ENCODE measurements around the gene LURAP1L. TPM values are rescaled to one million over a fixed set of nuclear protein-coding genes. Genes with fewer than 3 reads are reported as not detected.

The LURAP1L gene
- total RNA-seq, 1 experiment from 2014 or later = 0.90 TPM

DNA sequence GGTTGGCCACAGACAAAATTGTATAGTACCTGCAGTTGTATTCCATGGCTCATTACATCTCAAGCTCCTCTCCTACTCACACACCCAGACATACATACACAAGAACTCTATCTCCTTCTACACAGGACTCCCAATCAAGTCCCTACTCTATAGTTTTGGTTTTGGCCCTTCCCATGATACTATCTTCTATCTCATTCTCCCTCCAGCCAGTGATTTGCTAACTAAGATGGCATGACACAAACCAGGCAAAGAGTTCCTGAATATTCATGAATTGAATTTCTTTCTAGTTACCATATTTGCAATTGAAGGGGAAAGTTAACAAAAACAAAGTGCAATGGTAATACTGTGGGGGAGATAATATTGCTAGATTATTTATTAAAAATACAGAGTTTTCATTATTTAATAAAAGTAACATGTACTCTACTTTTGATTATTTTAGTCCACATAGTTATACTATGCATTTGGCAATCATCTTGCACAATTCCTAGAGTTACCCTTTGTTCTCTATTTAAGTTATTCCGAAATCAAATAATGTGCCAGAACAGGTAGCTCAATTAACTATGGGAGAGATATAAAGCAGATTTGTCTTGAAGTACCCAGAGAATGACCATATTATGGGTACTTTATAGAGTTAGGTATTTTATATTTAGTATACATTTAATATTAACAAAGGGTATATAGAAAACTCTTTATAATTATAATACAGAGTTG, 9.6 kb upstream of the LURAP1L start:
- H3K36me3 ChIP-seq (replicated peaks; ENCODE audit: control insufficient read depth, insufficient read depth, low read length) = no peaks in the 10 kb centered on the region
- no peak for DNase-seq
- H3K27me3 ChIP-seq (ENCODE audit: control insufficient read depth, insufficient read depth, low read length) = no peaks in the 10 kb centered on the region
- no peak overlapping the region for H3K4me3 ChIP-seq (ENCODE audit: insufficient read depth, low read depth, low read length)

DNA sequence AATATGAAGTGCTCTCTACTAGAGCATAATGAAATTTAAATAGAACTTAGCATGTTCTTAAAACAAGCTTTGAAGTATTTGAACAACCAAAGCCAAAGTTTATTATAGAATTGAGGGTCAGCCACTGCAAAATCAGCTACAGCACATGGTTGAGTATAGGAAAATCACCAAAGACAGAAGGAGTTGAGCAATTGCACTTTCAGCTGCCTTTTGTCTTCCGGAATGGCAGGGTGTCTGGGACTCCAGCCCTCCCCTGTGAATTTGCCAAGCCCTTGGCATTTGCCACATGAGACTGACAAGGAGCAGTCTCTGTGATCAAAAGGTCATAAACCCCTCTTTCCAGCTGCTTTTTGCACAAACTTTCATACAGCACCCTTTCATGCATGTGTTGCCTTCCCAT, 8.5 kb upstream of the LURAP1L start:
- no peaks in the 10 kb centered on the region for H3K36me3 ChIP-seq (replicated peaks; ENCODE audit: control insufficient read depth, insufficient read depth, low read length)
- H3K4me3 ChIP-seq (ENCODE audit: insufficient read depth, low read depth, low read length) = no peak overlapping the region
- no peaks in the 10 kb centered on the region for H3K27me3 ChIP-seq (ENCODE audit: control insufficient read depth, insufficient read depth, low read length)
- no peak for DNase-seq

DNA sequence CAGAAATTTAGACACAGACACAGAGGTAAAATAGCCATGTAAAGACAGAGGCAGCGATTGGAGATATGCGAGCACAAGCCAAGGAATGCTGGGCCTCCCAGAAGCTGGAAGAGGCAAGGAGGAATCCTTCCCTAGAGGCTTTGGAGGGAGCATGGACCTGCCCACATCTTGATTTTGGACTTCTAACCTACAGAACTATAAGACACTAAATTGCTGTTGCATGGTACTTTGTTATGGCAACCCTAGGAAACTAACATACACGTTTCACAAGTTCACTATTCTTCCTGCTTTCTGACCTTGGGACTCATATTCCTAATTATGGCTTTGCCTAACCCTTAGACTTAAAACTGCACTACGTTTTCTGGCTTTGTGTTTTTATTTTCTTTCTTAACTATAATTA, 4.6 kb upstream of the LURAP1L start:
- H3K27me3 ChIP-seq (ENCODE audit: control insufficient read depth, insufficient read depth, low read length) = peaks cover 4% of the 10 kb centered on the region
- H3K4me3 ChIP-seq (ENCODE audit: insufficient read depth, low read depth, low read length) = no peak overlapping the region
- DNase-seq = no peak
- H3K36me3 ChIP-seq (replicated peaks; ENCODE audit: control insufficient read depth, insufficient read depth, low read length) = no peaks in the 10 kb centered on the region

DNA sequence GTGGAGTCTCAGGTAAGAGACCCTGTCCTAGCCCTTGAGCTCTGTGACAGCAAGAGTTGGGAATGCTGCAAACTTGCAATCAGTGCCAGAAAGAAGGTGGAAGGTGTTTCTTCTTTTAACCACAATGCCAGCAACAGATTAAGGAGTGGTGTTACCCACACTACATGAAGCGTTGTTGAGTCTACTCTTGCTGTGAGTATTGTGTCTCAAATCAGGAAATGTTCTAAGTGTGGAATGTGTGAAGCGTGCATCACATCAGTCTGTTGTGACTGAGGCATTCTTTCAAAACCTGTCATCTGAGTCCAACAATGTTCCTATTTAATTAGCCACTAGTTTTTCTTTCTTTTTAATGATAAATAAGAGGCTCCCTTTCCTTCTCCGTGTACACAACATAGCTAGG, 2.9 kb upstream of the LURAP1L start:
- DNase-seq = no peak
- no peaks in the 10 kb centered on the region for H3K36me3 ChIP-seq (replicated peaks; ENCODE audit: control insufficient read depth, insufficient read depth, low read length)
- no peak overlapping the region for H3K4me3 ChIP-seq (ENCODE audit: insufficient read depth, low read depth, low read length)
- peaks cover 18% of the 10 kb centered on the region for H3K27me3 ChIP-seq (ENCODE audit: control insufficient read depth, insufficient read depth, low read length)

DNA sequence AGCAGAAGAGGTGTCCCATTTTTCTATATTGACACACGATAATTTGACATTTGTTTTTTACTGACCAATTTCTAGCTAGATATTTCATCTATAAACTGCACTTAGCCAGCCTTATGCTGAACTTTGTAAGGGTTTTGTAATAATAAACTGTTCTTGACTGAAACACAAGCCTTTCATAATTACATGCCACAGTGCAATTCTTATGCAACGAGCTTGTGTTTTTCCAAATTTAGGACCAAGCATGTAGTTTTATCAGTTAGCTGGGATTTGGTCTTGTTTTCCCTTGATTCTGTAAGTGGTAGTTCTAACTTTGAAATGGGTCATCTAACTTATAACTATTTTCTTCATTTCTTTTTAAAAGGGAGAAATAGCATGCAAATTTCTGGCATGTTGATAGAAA, 1.3 kb upstream of the LURAP1L start:
- Histone ChIP-seq H3K27me3 (ENCODE audit: control insufficient read depth, insufficient read depth, low read length) (peaks cover 18% of the 10 kb centered on the region), H3K4me3 (ENCODE audit: insufficient read depth, low read depth, low read length) (no peak overlapping the region), H3K36me3 (replicated peaks; ENCODE audit: control insufficient read depth, insufficient read depth, low read length) (no peaks in the 10 kb centered on the region)
- DNase-seq = no peak

DNA sequence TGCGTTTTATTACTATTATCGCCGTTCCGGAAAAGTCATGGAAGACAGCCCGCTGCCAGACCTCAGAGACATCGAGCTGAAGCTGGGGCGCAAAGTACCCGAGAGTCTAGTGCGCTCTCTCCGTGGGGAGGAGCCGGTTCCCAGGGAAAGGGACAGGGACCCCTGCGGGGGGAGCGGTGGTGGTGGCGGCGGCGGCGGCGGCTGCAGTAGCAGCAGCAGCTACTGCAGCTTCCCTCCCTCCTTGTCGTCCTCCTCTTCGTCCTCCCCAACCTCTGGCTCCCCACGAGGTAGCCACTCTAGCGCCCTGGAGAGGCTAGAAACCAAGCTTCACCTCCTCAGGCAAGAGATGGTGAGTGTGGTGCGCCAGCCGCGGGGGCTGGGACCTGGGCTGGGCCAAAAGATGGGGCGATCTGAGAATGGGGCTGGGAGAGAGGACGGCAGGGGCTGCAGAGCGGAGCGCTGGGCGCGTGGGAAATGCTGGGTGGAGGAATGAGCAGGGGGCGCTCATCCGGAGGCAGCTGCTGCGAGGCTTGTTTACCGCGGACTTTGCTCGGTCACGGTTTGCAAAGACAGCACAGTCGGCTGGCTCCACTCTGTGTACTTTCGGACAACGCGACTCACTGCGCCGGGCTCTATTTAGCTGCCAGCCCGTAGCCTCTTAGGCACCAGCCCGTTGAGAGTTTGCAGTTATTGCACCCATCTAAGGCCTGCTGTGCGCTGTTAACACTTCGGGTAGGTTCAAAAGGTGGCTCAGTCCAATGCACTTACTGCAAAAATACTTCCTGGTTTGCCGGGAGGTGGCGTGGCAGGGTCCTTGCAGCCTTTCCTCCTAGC, 1.1 kb downstream of the LURAP1L start:
- DNase-seq = peak; percentile 75
- H3K4me3 ChIP-seq (ENCODE audit: insufficient read depth, low read depth, low read length) = peak overlapping the region; percentile 80
- H3K27me3 ChIP-seq (ENCODE audit: control insufficient read depth, insufficient read depth, low read length) = peaks cover 18% of the 10 kb centered on the region
- H3K36me3 ChIP-seq (replicated peaks; ENCODE audit: control insufficient read depth, insufficient read depth, low read length) = no peaks in the 10 kb centered on the region

DNA sequence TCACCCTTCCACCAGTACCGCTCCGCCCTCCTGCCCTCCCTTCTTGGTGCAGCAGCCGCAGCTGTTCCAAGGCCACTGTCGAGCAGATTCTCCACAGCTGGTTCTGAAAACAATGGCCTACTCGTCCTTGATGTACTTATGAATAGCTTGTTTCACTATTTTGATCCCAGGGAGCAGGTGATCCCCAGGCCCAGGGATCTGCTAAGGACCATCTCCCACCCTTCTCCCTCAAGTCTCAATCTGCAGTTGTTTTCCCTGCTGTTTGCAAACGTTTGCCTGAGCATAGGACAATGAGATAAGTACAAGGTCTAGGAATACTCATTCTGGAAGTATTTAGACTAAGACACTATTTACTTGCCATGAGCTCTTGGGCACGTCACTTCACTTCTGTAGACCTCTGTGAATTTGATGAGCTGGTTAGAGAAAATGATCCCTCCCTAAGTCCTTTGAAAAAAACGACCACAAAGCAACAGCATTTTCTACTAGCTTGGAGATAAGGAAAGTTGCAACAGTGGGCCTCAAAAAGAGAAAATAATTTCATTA, 1.8 kb downstream of the LURAP1L start:
- Histone ChIP-seq H3K4me3 (ENCODE audit: insufficient read depth, low read depth, low read length) (peak overlapping the region; percentile 80), H3K27me3 (ENCODE audit: control insufficient read depth, insufficient read depth, low read length) (peaks cover 18% of the 10 kb centered on the region), H3K36me3 (replicated peaks; ENCODE audit: control insufficient read depth, insufficient read depth, low read length) (no peaks in the 10 kb centered on the region)
- DNase-seq = no peak

DNA sequence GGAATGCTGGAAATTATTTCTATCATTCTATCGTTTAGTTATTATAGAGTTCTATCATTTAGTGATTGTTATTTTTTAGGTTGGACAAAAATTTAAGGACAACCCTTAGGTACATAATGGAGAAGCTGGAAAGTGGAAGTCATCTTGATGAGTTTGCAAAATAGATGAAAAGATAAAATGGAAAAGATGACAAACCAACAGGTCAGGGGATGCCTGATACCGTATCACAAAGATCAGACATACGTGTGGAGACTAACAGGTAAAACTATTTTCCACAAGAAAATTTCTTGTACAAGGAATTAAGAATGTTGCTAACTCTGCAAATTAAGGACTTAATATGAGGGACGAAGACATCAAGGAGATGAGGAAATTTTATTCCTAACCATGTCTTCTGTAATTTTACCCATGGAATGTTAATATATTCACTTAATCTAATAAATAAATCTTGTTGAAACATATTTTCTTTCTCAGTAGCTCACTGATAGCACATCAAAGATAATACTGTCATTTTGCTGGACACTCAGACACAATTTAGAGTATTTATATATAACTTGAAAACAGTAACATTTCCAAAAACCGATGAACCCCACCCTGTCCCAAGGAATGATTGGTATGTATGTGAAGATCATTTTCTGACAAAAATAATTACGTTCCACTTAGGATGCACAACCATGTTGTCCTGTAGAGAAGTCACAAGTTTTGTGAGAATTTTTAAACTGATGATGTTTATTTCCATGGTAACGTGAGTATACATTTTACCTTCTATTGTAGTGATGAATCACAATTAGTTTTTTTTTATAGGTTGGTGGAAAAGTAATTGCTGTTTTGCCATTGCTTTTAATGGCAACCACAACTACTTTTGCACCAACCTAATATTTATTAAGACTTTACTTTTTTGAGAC, 2.6 kb downstream of the LURAP1L start:
- no peak for DNase-seq
- Histone ChIP-seq H3K4me3 (ENCODE audit: insufficient read depth, low read depth, low read length) (no peak overlapping the region), H3K36me3 (replicated peaks; ENCODE audit: control insufficient read depth, insufficient read depth, low read length) (no peaks in the 10 kb centered on the region), H3K27me3 (ENCODE audit: control insufficient read depth, insufficient read depth, low read length) (peaks cover 18% of the 10 kb centered on the region)

DNA sequence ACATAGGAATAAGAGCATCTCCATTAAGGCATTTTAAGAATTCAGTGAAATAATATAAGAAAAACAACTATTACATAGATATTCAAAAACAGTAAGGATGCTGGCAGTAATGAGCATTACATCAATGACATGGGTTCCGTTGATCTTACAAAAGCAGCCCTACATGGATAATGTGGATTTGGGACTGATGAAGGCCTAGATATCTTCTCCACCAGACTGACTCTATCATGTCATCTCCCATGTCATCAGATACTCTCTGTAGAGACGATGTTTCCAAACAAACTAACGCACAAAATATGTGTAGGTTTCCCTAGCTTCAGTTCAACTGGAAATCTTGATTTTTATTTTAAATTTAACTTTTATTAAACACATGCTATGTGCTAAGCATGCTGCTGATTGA, 3.6 kb downstream of the LURAP1L start:
- no peaks in the 10 kb centered on the region for H3K36me3 ChIP-seq (replicated peaks; ENCODE audit: control insufficient read depth, insufficient read depth, low read length)

DNA sequence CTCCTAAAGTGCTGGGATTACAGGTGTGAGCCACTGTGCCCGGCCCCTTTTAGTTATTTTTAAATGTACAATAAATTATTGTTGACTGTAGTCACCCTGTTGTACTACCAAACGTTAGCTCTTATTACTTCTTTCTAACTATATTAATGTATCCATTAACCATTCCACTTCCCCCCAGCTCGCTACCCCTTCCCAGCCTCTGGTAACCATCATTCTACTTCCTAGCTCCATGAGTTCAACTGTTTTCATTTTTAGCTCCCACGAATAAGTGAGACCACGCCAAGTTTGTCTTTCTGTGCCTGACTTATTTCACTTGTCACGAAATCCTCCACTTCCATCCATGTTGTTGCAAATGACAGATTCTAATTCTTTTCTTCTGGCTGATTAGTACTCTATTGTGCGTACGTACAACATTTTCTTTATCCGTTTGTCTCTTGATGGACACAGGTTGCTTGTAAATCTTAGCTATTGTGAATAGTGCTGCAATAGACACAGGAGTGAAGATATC, 6.5 kb downstream of the LURAP1L start:
- no peak for DNase-seq
- H3K4me3 ChIP-seq (ENCODE audit: insufficient read depth, low read depth, low read length) = no peak overlapping the region
- H3K36me3 ChIP-seq (replicated peaks; ENCODE audit: control insufficient read depth, insufficient read depth, low read length) = no peaks in the 10 kb centered on the region
- peaks cover 3% of the 10 kb centered on the region for H3K27me3 ChIP-seq (ENCODE audit: control insufficient read depth, insufficient read depth, low read length)

More for the DNA sequence above, 3.6 kb downstream of the LURAP1L start:
- Histone ChIP-seq H3K4me3 (ENCODE audit: insufficient read depth, low read depth, low read length) (no peak overlapping the region), H3K27me3 (ENCODE audit: control insufficient read depth, insufficient read depth, low read length) (peaks cover 18% of the 10 kb centered on the region)
- no peak for DNase-seq

DNA sequence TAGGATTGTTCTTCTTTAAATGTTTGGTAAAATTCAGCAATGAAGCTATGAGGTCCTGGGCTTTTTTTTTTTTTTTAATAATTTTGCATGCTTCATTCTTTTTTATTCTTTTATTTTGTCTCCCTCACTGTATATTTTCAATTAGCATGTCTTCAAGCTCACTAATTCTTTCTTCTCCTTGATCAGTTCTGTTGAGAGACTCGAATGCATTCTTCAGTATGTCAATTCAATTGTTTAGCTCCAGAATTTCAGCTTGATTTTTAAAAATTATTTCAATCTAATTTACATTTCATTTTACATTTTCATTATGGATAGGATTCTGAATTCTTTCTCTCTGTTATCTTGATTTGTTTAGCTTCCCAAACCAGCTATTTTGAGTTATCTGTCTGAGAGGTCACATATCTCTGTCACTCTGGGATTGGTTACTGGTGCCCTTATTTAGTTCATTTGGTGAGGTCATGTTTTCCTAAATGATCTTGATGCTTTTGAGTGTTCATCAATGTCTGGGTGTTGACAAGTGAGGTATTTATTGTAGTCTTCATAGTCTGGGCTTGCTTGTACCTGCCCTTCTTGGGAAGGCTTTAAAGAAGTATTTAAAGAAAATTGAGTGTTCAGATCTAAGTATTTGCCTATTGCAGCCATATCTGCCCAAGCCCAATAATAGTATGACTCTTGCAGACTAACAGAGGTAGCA, 9.1 kb downstream of the LURAP1L start:
- Histone ChIP-seq H3K36me3 (replicated peaks; ENCODE audit: control insufficient read depth, insufficient read depth, low read length) (no peaks in the 10 kb centered on the region), H3K27me3 (ENCODE audit: control insufficient read depth, insufficient read depth, low read length) (no peaks in the 10 kb centered on the region), H3K4me3 (ENCODE audit: insufficient read depth, low read depth, low read length) (no peak overlapping the region)
- no peak for DNase-seq

DNA sequence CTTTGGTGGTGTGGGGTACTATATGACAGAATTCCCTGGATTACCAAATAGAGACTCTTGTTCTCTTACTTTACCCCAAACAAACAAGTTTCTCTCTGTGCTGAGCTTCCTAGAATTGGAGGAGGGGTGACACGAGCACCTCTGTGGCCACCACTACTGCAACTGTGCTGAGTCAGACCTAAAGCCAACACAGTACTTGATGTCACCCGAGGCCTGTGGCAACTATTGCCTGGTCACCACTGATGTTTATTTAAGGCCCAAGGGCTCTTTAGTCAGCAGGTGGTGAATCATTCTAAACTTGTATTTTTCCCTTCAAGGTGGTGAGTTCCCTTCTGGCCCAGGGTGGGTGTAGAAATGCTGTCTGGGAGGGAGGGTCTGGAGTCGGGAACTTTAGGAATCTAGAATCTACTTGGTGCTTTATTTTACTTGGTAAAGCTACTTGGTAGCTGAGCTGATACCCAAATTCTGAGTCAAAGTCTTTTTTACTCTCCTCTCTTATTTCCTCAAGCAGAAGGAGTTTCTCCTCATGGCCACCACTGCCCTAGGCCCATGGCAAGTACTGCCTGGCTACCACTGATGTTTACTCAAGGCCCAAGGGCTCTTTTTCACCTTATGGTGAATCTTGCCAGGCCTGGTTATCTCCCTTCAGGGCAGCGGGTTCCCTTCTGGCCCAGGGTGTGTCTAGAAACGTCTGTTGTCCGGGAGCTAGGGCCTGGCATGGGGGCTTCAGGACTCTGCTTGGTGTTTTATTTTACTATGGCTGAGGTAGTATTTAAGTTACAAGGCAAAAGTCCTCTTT, 9.8 kb downstream of the LURAP1L start:
- DNase-seq = no peak
- H3K36me3 ChIP-seq (replicated peaks; ENCODE audit: control insufficient read depth, insufficient read depth, low read length) = no peaks in the 10 kb centered on the region
- no peaks in the 10 kb centered on the region for H3K27me3 ChIP-seq (ENCODE audit: control insufficient read depth, insufficient read depth, low read length)
- no peak overlapping the region for H3K4me3 ChIP-seq (ENCODE audit: insufficient read depth, low read depth, low read length)

DNA sequence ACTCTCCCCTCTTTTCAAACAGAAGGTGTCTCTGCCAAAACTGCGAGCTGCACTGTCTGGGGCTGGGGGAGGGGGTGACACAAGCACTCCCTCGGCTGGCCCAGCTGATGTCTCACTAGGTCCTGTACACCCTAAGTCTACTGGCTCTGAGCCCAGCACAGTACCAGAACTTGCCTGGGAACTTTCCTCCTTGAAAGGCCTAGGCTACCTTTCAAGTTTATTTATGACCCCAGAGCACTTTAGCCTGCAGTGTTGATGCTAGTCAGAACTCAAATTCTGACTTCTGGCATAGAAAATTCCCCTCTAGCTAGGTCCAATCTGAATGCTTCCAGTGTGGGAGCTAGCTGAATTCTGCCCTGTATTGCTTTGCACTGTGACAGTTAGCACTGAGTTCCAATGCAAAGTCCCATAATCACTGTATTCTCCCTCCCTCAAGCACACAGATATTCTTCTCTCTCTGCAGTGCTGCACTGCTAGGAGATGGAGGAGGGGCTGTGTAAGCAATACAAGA, 10.5 kb downstream of the LURAP1L start:
- no peak for DNase-seq

More for the DNA sequence above, 10.5 kb downstream of the LURAP1L start:
- H3K4me3 ChIP-seq (ENCODE audit: insufficient read depth, low read depth, low read length) = no peak overlapping the region
- H3K36me3 ChIP-seq (replicated peaks; ENCODE audit: control insufficient read depth, insufficient read depth, low read length) = no peaks in the 10 kb centered on the region
- H3K27me3 ChIP-seq (ENCODE audit: control insufficient read depth, insufficient read depth, low read length) = no peaks in the 10 kb centered on the region
